MM.1S (cell line): ENCODE results near the gene FBN3.

ENCODE experiments used
- DNase-seq: peaks from one replicate; pipeline ENCODE4 v3.0.0-alpha.2; 2015
- H2AFZ ChIP-seq: fragments of 300-600 bp; sonication (generic); 2 replicates; pipeline ENCODE4 v1.6.0; 2016; ENCODE audit warnings: antibody characterized with exemption, low read length
- H3F3A ChIP-seq: fragments of 300-600 bp; sonication (generic); 2 replicates; pipeline ENCODE4 v1.6.1; 2016; ENCODE audit warnings: mild to moderate bottlenecking, antibody characterized with exemption, low read length, moderate library complexity, mixed read lengths; ENCODE audit not compliant: insufficient read depth
- H3K27ac ChIP-seq: fragments of 300-600 bp; sonication (generic); 2 replicates; pipeline ENCODE4 v1.5.1; 2016; ENCODE audit warnings: mild to moderate bottlenecking, low read length
- H3K27me3 ChIP-seq: fragments of 300-600 bp; sonication (generic); replicated peaks from 2 replicates; pipeline ENCODE4 v1.6.0; 2016; ENCODE audit warnings: low read length; ENCODE audit not compliant: insufficient read depth
- H3K36me3 ChIP-seq: fragments of 300-600 bp; sonication (generic); replicated peaks from 2 replicates; pipeline ENCODE4 v1.6.1; 2016; ENCODE audit warnings: mild to moderate bottlenecking, low read length, mixed read lengths; ENCODE audit not compliant: insufficient read depth
- H3K4me1 ChIP-seq: fragments of 300-600 bp; sonication (generic); 2 replicates; pipeline ENCODE4 v1.6.1; 2016; ENCODE audit warnings: low read length, mixed read lengths
- H3K4me2 ChIP-seq: fragments of 300-600 bp; sonication (generic); 2 replicates; pipeline ENCODE4 v1.6.0; 2016; ENCODE audit warnings: low read depth, low read length
- H3K4me3 ChIP-seq: fragments of 300-600 bp; sonication (generic); 2 replicates; pipeline ENCODE4 v1.5.1; 2016; ENCODE audit warnings: low read length, mixed read lengths
- H3K79me2 ChIP-seq: fragments of 300-600 bp; sonication (generic); 2 replicates; pipeline ENCODE4 v1.6.1; 2016; ENCODE audit warnings: mixed run types, low read length, mixed read lengths
- H3K9ac ChIP-seq: fragments of 300-600 bp; sonication (generic); 2 replicates; pipeline ENCODE4 v1.6.1; 2016; ENCODE audit warnings: low read length, mixed read lengths
- H3K9me2 ChIP-seq: fragments of 300-600 bp; sonication (generic); replicated peaks from 2 replicates; pipeline ENCODE4 v1.6.1; 2016; ENCODE audit warnings: mild to moderate bottlenecking, low read length, mixed read lengths; ENCODE audit not compliant: insufficient read depth
- H3K9me3 ChIP-seq: fragments of 300-600 bp; sonication (generic); replicated peaks from 2 replicates; pipeline ENCODE4 v1.6.1; 2016; ENCODE audit warnings: mild to moderate bottlenecking, low read length, mixed read lengths; ENCODE audit not compliant: insufficient read depth
- H4K20me1 ChIP-seq: fragments of 300-600 bp; sonication (generic); 2 replicates; pipeline ENCODE4 v1.6.1; 2016; ENCODE audit warnings: mild to moderate bottlenecking, low read length, moderate library complexity, mixed read lengths; ENCODE audit not compliant: insufficient read depth
- CTCF ChIP-seq: fragments of 300-600 bp; sonication (generic); IDR thresholded peaks from 2 replicates; pipeline ENCODE4 v1.5.1; 2016; ENCODE audit warnings: antibody characterized with exemption, low read length, mixed read lengths
- EZH2 ChIP-seq: fragments of 300-600 bp; sonication (generic); optimal IDR thresholded peaks from 2 replicates; pipeline ENCODE3; 2017; ENCODE audit warnings: low read depth, mild to moderate bottlenecking, antibody characterized with exemption, low read length, mixed read lengths
- EZH2phosphoT487 ChIP-seq: fragments of 300-600 bp; sonication (generic); IDR thresholded peaks from 2 replicates; pipeline ENCODE4 v1.6.1; 2018; ENCODE audit warnings: antibody characterized with exemption, low read length

The FBN3 gene

DNA sequence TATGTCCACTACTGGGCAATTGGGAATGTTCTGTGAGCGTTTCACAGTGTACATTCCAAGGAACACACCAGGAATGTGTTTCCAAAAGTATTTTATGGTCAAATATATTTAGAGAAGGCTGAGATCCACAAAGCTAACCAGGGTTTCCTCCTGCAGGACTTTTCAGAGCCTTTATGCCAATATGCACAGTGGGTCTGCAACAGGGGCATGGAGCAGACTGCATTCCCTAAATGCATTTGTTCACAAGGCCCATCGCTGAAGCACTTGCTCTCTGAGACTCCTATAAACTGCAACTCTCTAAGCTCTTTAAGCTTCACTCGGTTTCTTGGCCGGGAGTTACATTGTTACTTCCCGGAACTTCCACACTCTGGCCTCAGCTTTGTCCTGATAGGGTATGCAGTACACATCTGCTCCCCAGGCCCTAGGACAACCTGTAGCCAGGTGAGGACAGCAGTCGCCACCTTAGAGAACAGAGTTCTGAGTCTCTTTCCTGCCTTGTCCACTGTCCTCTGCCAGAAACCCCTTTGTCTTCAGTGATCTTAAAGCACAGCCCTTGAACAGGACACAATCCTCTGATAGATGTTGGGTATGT lies 33.5 kb downstream of the FBN3 start:
- peaks cover 91% of the 10 kb centered on the region for H3K27me3 ChIP-seq
- no peaks in the 10 kb centered on the region for H3K79me2 ChIP-seq
- no peaks in the 10 kb centered on the region for H3F3A ChIP-seq
- H4K20me1 ChIP-seq, result no peaks in the 10 kb centered on the region
- no peak overlapping the region for H3K9ac ChIP-seq
- no peak overlapping the region for H3K27ac ChIP-seq
- no peak for DNase-seq
- no peaks in the 10 kb centered on the region for H3K36me3 ChIP-seq
- H3K4me1 ChIP-seq, result no peaks in the 10 kb centered on the region
- H3K4me2 ChIP-seq, result no peak overlapping the region
- no peak for TF ChIP-seq EZH2
- no peak for TF ChIP-seq EZH2phosphoT487
- TF ChIP-seq CTCF, result no peak
- H3K9me2 ChIP-seq, result no peaks in the 10 kb centered on the region
- H2AFZ ChIP-seq, result no peak overlapping the region
- no peak overlapping the region for H3K4me3 ChIP-seq
- no peaks in the 10 kb centered on the region for H3K9me3 ChIP-seq

- no peaks in the 10 kb centered on the region for H3K79me2 ChIP-seq
- H3K4me3 ChIP-seq, result no peak overlapping the region
- no peaks in the 10 kb centered on the region for H3K9me2 ChIP-seq
- H3K27ac ChIP-seq, result no peak overlapping the region
- H4K20me1 ChIP-seq, result no peaks in the 10 kb centered on the region
- peaks cover 93% of the 10 kb centered on the region for H3K27me3 ChIP-seq
- no peaks in the 10 kb centered on the region for H3K9me3 ChIP-seq
- no peaks in the 10 kb centered on the region for H3K36me3 ChIP-seq
- no peak for TF ChIP-seq EZH2phosphoT487
- no peak for TF ChIP-seq EZH2
- TF ChIP-seq CTCF, result no peak
- H3K9ac ChIP-seq, result no peak overlapping the region
- no peaks in the 10 kb centered on the region for H3K4me1 ChIP-seq
- no peak overlapping the region for H2AFZ ChIP-seq
- H3K4me2 ChIP-seq, result no peak overlapping the region
- H3F3A ChIP-seq, result no peaks in the 10 kb centered on the region
- no peak for DNase-seq
Observed at GRCh38 chr19:8113017-8113416, 36.4 kb downstream of the FBN3 start.

GRCh38 chr19:8111376-8111775 lies 38.0 kb downstream of the FBN3 start:
- no peak overlapping the region for H3K4me2 ChIP-seq
- TF ChIP-seq CTCF (no peak), EZH2 (no peak), EZH2phosphoT487 (no peak)
- H3K36me3 ChIP-seq, result no peaks in the 10 kb centered on the region

More at GRCh38 chr19:8111376-8111775, 38.0 kb downstream of the FBN3 start:
- H3F3A ChIP-seq, result no peaks in the 10 kb centered on the region
- DNase-seq, result no peak
- no peaks in the 10 kb centered on the region for H3K79me2 ChIP-seq
- no peaks in the 10 kb centered on the region for H3K4me1 ChIP-seq
- no peak overlapping the region for H3K9ac ChIP-seq
- H4K20me1 ChIP-seq, result no peaks in the 10 kb centered on the region
- no peaks in the 10 kb centered on the region for H3K9me2 ChIP-seq
- H3K4me3 ChIP-seq, result no peak overlapping the region
- H2AFZ ChIP-seq, result no peak overlapping the region
- no peaks in the 10 kb centered on the region for H3K9me3 ChIP-seq
- no peak overlapping the region for H3K27ac ChIP-seq
- peaks cover 89% of the 10 kb centered on the region for H3K27me3 ChIP-seq
